ENCODE data around the gene USP15. TPM values are rescaled to one million over a fixed set of nuclear protein-coding genes. Genes with fewer than 3 reads are reported as not detected.
"Not testable (repeated sequence)": the region's sequence is repeated elsewhere in the genome, so short reads cannot be mapped to it uniquely, and the experiment has no call there.

Gene USP15
- total and polyA plus RNA-seq, 2 experiments from 2014 or later = 48.3 to 54.4 TPM

GRCh38 chr12:62351326-62351725 lies 91.1 kb downstream of the USP15 start:
- H3K27me3 ChIP-seq (replicated peaks; ENCODE audit: insufficient read depth) = no peaks in the 10 kb centered on the region
- DNase-seq = no peak
- no peak overlapping the region for H3K4me2 ChIP-seq (ENCODE audit: unreplicated experiment)
- no peak overlapping the region for H3K9ac ChIP-seq
- no peak overlapping the region for H3K4me3 ChIP-seq
- H4K20me1 ChIP-seq (ENCODE audit: insufficient read depth) = no peaks in the 10 kb centered on the region
- peaks cover 14% of the 10 kb centered on the region; the same call in 1 of the 2 replicates for H3F3A ChIP-seq (ENCODE audit: insufficient read depth)
- H3K4me1 ChIP-seq (ENCODE audit: insufficient read depth) = peaks cover 12% of the 10 kb centered on the region; the same call in 1 of the 2 replicates
- H3K36me3 ChIP-seq (ENCODE audit: low read depth) = peaks cover 3% of the 10 kb centered on the region
- no peaks in the 10 kb centered on the region for H3K9me2 ChIP-seq (ENCODE audit: insufficient read depth)
- in situ Hi-C loops (cut with MboI) = no loop called here
- peaks cover 25% of the 10 kb centered on the region for H3K79me2 ChIP-seq (ENCODE audit: insufficient read depth)
- TF ChIP-seq EZH2phosphoT487 (IDR thresholded peaks at IDR 0.05; ENCODE audit: insufficient read depth, low read depth) = no peak
- no peak for TF ChIP-seq EZH2 (IDR thresholded peaks at IDR 0.05; ENCODE audit: insufficient read depth, poor library complexity, severe bottlenecking)
- H3K27ac ChIP-seq = no peak overlapping the region
- no peaks in the 10 kb centered on the region for H3K9me3 ChIP-seq (ENCODE audit: low read depth)
- 95 to 100% methylated on average over 1 of the region's 1 CpG for WGBS, 2 experiments (ENCODE audit: low coverage in 1 of 2, low lambda C conversion rate in 2 of 2, missing lambda C conversion rate in 2 of 2)
- no peak overlapping the region for H2AFZ ChIP-seq

GRCh38 chr12:62361048-62361447 lies 100.8 kb downstream of the USP15 start:
- H3K9me3 ChIP-seq (ENCODE audit: low read depth) = no peaks in the 10 kb centered on the region
- no peak overlapping the region for H3K4me3 ChIP-seq
- in situ Hi-C loops (cut with MboI) = no loop called here
- H2AFZ ChIP-seq = no peak overlapping the region
- peaks cover 63% of the 10 kb centered on the region for H3K79me2 ChIP-seq (ENCODE audit: insufficient read depth)
- no peak for DNase-seq
- no peaks in the 10 kb centered on the region; the same call in 1 of the 2 replicates for H4K20me1 ChIP-seq (ENCODE audit: insufficient read depth)
- no peaks in the 10 kb centered on the region for H3K27me3 ChIP-seq (replicated peaks; ENCODE audit: insufficient read depth)
- H3K9ac ChIP-seq = no peak overlapping the region
- no peaks in the 10 kb centered on the region for H3K4me1 ChIP-seq (ENCODE audit: insufficient read depth)
- TF ChIP-seq EZH2phosphoT487 (IDR thresholded peaks at IDR 0.05; ENCODE audit: insufficient read depth, low read depth) (no peak), EZH2 (IDR thresholded peaks at IDR 0.05; ENCODE audit: insufficient read depth, poor library complexity, severe bottlenecking) (no peak)
- H3K9me2 ChIP-seq (ENCODE audit: insufficient read depth) = no peaks in the 10 kb centered on the region
- peaks cover 5% of the 10 kb centered on the region; the same call in 1 of the 2 replicates for H3F3A ChIP-seq (ENCODE audit: insufficient read depth)
- 89 to 91% methylated on average over 2 of the region's 2 CpGs for WGBS, 2 experiments (ENCODE audit: low coverage in 1 of 2, low lambda C conversion rate in 2 of 2, missing lambda C conversion rate in 2 of 2)
- H3K36me3 ChIP-seq (ENCODE audit: low read depth) = peaks cover 15% of the 10 kb centered on the region; the same call in 1 of the 2 replicates
- H3K4me2 ChIP-seq (ENCODE audit: unreplicated experiment) = no peak overlapping the region
- H3K27ac ChIP-seq = no peak overlapping the region

- Histone ChIP-seq H3K4me1 (ENCODE audit: insufficient read depth) (no peaks in the 10 kb centered on the region), H3K4me2 (ENCODE audit: unreplicated experiment) (no peak overlapping the region), H4K20me1 (ENCODE audit: insufficient read depth) (no peaks in the 10 kb centered on the region; the same call in 1 of the 2 replicates), H3K27me3 (replicated peaks; ENCODE audit: insufficient read depth) (no peaks in the 10 kb centered on the region), H2AFZ (no peak overlapping the region), H3K79me2 (ENCODE audit: insufficient read depth) (peaks cover 88% of the 10 kb centered on the region), H3K36me3 (ENCODE audit: low read depth) (peaks cover 15% of the 10 kb centered on the region; the same call in 1 of the 2 replicates), H3K9ac (no peak overlapping the region), H3K4me3 (no peak overlapping the region), H3K27ac (no peak overlapping the region), H3K9me2 (ENCODE audit: insufficient read depth) (no peaks in the 10 kb centered on the region), H3K9me3 (ENCODE audit: low read depth) (no peaks in the 10 kb centered on the region), H3F3A (ENCODE audit: insufficient read depth) (peaks cover 5% of the 10 kb centered on the region; the same call in 1 of the 2 replicates)
- DNase-seq = no peak
- no peak for TF ChIP-seq EZH2 (IDR thresholded peaks at IDR 0.05; ENCODE audit: insufficient read depth, poor library complexity, severe bottlenecking)
- no peak for TF ChIP-seq EZH2phosphoT487 (IDR thresholded peaks at IDR 0.05; ENCODE audit: insufficient read depth, low read depth)
- in situ Hi-C loops (cut with MboI) = no loop called here
- WGBS, 2 experiments (ENCODE audit: low coverage in 1 of 2, low lambda C conversion rate in 2 of 2, missing lambda C conversion rate in 2 of 2) = 86% methylated on average over 4 of the region's 4 CpGs
These were observed 103.3 kb downstream of the USP15 start for GRCh38 chr12:62363506-62363905.

GRCh38 chr12:62364697-62365096 lies 104.5 kb downstream of the USP15 start:
- peaks cover 11% of the 10 kb centered on the region; the same call in 1 of the 2 replicates for H3K36me3 ChIP-seq (ENCODE audit: low read depth)

GRCh38 chr12:62365846-62366245 lies 105.6 kb downstream of the USP15 start:
- H3K4me3 ChIP-seq; H3K9ac ChIP-seq; in situ Hi-C loops (cut with MboI); H2AFZ ChIP-seq; H3K9me2 ChIP-seq (ENCODE audit: insufficient read depth); H3K4me2 ChIP-seq (ENCODE audit: unreplicated experiment); H3K36me3 ChIP-seq (ENCODE audit: low read depth); H3K9me3 ChIP-seq (ENCODE audit: low read depth); H3F3A ChIP-seq (ENCODE audit: insufficient read depth); H3K4me1 ChIP-seq (ENCODE audit: insufficient read depth); H3K27me3 ChIP-seq (replicated peaks; ENCODE audit: insufficient read depth); DNase-seq; H4K20me1 ChIP-seq (ENCODE audit: insufficient read depth); H3K27ac ChIP-seq: not testable (repeated sequence)
- H3K79me2 ChIP-seq (ENCODE audit: insufficient read depth) = peaks cover 97% of the 10 kb centered on the region
- WGBS, 2 experiments (ENCODE audit: low coverage in 1 of 2, low lambda C conversion rate in 2 of 2, missing lambda C conversion rate in 2 of 2) = 96 to 100% methylated on average over 1 of the region's 1 CpG

More at GRCh38 chr12:62364697-62365096, 104.5 kb downstream of the USP15 start:
- H3K4me3 ChIP-seq; H2AFZ ChIP-seq; H3K9me3 ChIP-seq (ENCODE audit: low read depth); H3K9ac ChIP-seq; in situ Hi-C loops (cut with MboI); H3K9me2 ChIP-seq (ENCODE audit: insufficient read depth); DNase-seq; H3K27me3 ChIP-seq (replicated peaks; ENCODE audit: insufficient read depth); H3K4me1 ChIP-seq (ENCODE audit: insufficient read depth); H4K20me1 ChIP-seq (ENCODE audit: insufficient read depth); H3F3A ChIP-seq (ENCODE audit: insufficient read depth); H3K27ac ChIP-seq; H3K4me2 ChIP-seq (ENCODE audit: unreplicated experiment): not testable (repeated sequence)
- peaks cover 93% of the 10 kb centered on the region for H3K79me2 ChIP-seq (ENCODE audit: insufficient read depth)
- 94 to 97% methylated on average over 1 of the region's 1 CpG for WGBS, 2 experiments (ENCODE audit: low coverage in 1 of 2, low lambda C conversion rate in 2 of 2, missing lambda C conversion rate in 2 of 2)

- H2AFZ ChIP-seq; H3K4me3 ChIP-seq; H3K4me1 ChIP-seq (ENCODE audit: insufficient read depth); H3K27ac ChIP-seq; H4K20me1 ChIP-seq (ENCODE audit: insufficient read depth); DNase-seq; H3K4me2 ChIP-seq (ENCODE audit: unreplicated experiment); H3K9me2 ChIP-seq (ENCODE audit: insufficient read depth); H3K9ac ChIP-seq; H3F3A ChIP-seq (ENCODE audit: insufficient read depth); H3K9me3 ChIP-seq (ENCODE audit: low read depth); H3K36me3 ChIP-seq (ENCODE audit: low read depth); in situ Hi-C loops (cut with MboI); H3K27me3 ChIP-seq (replicated peaks; ENCODE audit: insufficient read depth): not testable (repeated sequence)
- H3K79me2 ChIP-seq (ENCODE audit: insufficient read depth) = peaks cover 97% of the 10 kb centered on the region
- WGBS, 2 experiments (ENCODE audit: low coverage in 1 of 2, low lambda C conversion rate in 2 of 2, missing lambda C conversion rate in 2 of 2) = 100% methylated on average over 3 of the region's 3 CpGs
These were observed 108.4 kb downstream of the USP15 start for GRCh38 chr12:62368430-62369223.
